ENCODE measurements around the gene ITGB7. TPM values are rescaled to one million over a fixed set of nuclear protein-coding genes. Genes with fewer than 3 reads are reported as not detected.

ITGB7 gene
- polyA plus RNA-seq, 1 experiment, result 0.63 TPM

GRCh38 chr12:53201639-53202038 lies 5.4 kb downstream of the ITGB7 start:
- no peak overlapping the region for H3K4me3 ChIP-seq (ENCODE audit: low read depth, low read length)
- no peaks in the 10 kb centered on the region for H3K36me3 ChIP-seq (ENCODE audit: control insufficient read depth, insufficient read depth, low read length)
- no peak for TF ChIP-seq CTCF (IDR thresholded peaks at IDR 0.05; ENCODE audit: insufficient read depth, low read depth, low read length)
- POLR2A ChIA-PET, result interaction anchor here (0.6 kb wide), 1 partner anchor 21 kb away, joined by 3 read pairs; the partner anchor contains the start of genes CSAD and ZNF740
- no peaks in the 10 kb centered on the region for H3K27me3 ChIP-seq (ENCODE audit: control insufficient read depth, insufficient read depth, low read length)
- DNase-seq (ENCODE audit: low read depth), result no peak
- CTCF ChIA-PET, result interaction anchor here (0.8 to 1.8 kb wide), 5 partner anchors 12 to 143 kb away, joined by 3 to 8 read pairs (median 3); no protein-coding TSS in a partner anchor

GRCh38 chr12:53201177-53201541 lies 5.9 kb downstream of the ITGB7 start:
- Histone ChIP-seq H3K36me3 (ENCODE audit: control insufficient read depth, insufficient read depth, low read length) (no peaks in the 10 kb centered on the region), H3K4me3 (ENCODE audit: low read depth, low read length) (no peak overlapping the region), H3K27me3 (ENCODE audit: control insufficient read depth, insufficient read depth, low read length) (no peaks in the 10 kb centered on the region)
- TF ChIP-seq CTCF (IDR thresholded peaks at IDR 0.05; ENCODE audit: insufficient read depth, low read depth, low read length), result no peak
- POLR2A ChIA-PET, result no interaction called here
- CTCF ChIA-PET, result interaction anchor here (1.2 to 4.7 kb wide), 3 partner anchors 10 to 135 kb away, joined by 3 to 37 read pairs (median 8); no protein-coding TSS in a partner anchor
- no peak for DNase-seq (ENCODE audit: low read depth)

GRCh38 chr12:53200458-53201176 lies 6.4 kb downstream of the ITGB7 start:
- no peak for DNase-seq (ENCODE audit: low read depth)
- ChIA-PET CTCF (interaction anchor here (1.1 to 4.7 kb wide), 6 partner anchors 10 to 134 kb away, joined by 3 to 64 read pairs (median 12); partner anchors contain the start of genes CSAD and ZNF740), POLR2A (no interaction called here)

GRCh38 chr12:53200107-53200457 lies 7.0 kb downstream of the ITGB7 start:
- no peak for DNase-seq (ENCODE audit: low read depth)
- ChIA-PET CTCF (interaction anchor here (1.1 to 4.7 kb wide), 6 partner anchors 10 to 134 kb away, joined by 3 to 64 read pairs (median 12); partner anchors contain the start of genes CSAD and ZNF740), POLR2A (no interaction called here)
- TF ChIP-seq CTCF (IDR thresholded peaks at IDR 0.05; ENCODE audit: insufficient read depth, low read depth, low read length), result no peak
- no peaks in the 10 kb centered on the region for H3K36me3 ChIP-seq (ENCODE audit: control insufficient read depth, insufficient read depth, low read length)
- H3K4me3 ChIP-seq (ENCODE audit: low read depth, low read length), result no peak overlapping the region
- H3K27me3 ChIP-seq (ENCODE audit: control insufficient read depth, insufficient read depth, low read length), result no peaks in the 10 kb centered on the region

More at GRCh38 chr12:53200458-53201176, 6.4 kb downstream of the ITGB7 start:
- no peak for TF ChIP-seq CTCF (IDR thresholded peaks at IDR 0.05; ENCODE audit: insufficient read depth, low read depth, low read length)
- Histone ChIP-seq H3K27me3 (ENCODE audit: control insufficient read depth, insufficient read depth, low read length) (no peaks in the 10 kb centered on the region), H3K36me3 (ENCODE audit: control insufficient read depth, insufficient read depth, low read length) (no peaks in the 10 kb centered on the region), H3K4me3 (ENCODE audit: low read depth, low read length) (no peak overlapping the region)

- TF ChIP-seq CTCF (IDR thresholded peaks at IDR 0.05; ENCODE audit: insufficient read depth, low read depth, low read length), result no peak
- no peak for DNase-seq (ENCODE audit: low read depth)
- H3K4me3 ChIP-seq (ENCODE audit: low read depth, low read length), result no peak overlapping the region
- H3K36me3 ChIP-seq (ENCODE audit: control insufficient read depth, insufficient read depth, low read length), result no peaks in the 10 kb centered on the region
- H3K27me3 ChIP-seq (ENCODE audit: control insufficient read depth, insufficient read depth, low read length), result no peaks in the 10 kb centered on the region
- ChIA-PET CTCF (interaction anchor here (1.1 to 4.7 kb wide), 7 partner anchors 10 to 134 kb away, joined by 3 to 64 read pairs (median 17); partner anchors contain the start of genes CSAD and ZNF740), POLR2A (no interaction called here)
Measured at GRCh38 chr12:53199700-53200099, 7.4 kb downstream of the ITGB7 start.
